HL-60/S4 treated with retinoic acid at 250 ng/mL for 4 days and 3 days (cell line): ENCODE measurements around the gene FOSB.
"Not testable (repeated sequence)": the region's sequence is repeated elsewhere in the genome, so short reads cannot be mapped to it uniquely, and the experiment has no call there.

Experiments used
- in situ Hi-C: fragments of 300-500 bp; cut with MboI; formaldehyde crosslinking; loops from 2 replicates; pipeline ENCODE4 v1.7.0; 2022; ENCODE audit warnings: low sequenced_read_pairs

Gene FOSB

DNA sequence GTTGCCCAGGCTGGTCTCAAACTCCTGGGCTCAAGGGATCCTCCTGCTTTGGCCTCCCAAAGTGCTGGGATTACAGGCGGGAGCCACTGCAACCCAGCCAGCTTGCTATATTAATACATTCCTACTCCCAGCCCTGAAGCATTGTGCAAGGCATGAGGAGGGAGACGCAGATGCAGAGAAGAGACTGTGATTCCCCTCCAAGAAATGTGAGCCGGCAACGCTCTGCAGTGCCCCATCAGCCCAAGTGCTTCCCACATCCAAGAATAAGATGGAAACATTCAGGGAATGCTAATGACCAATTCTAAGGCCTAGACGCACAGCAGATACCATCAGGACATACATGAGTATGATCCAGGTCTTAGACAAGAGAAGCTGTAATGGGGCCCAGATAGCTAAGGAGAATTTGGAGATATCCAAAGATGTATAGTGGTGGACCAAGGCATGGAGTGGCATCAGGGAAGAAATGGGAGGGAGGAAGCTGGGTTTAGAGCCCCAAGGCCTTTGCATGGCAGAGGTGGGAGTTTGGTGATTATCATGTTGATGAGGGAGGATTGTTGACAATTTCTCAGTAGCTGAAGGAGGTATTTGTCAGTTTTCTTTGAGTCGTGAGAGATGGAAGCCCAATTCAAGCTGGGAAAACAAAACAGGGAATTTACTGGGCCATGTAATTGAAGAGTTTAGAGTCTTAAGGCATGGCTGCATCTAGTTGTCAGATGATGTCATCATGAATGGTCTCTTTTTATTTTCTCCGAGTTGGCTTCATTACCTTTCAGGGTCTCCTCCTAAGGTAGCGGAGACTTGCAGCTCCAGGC, 33.3 kb downstream of the FOSB start:
- in situ Hi-C loops = no loop called here

DNA sequence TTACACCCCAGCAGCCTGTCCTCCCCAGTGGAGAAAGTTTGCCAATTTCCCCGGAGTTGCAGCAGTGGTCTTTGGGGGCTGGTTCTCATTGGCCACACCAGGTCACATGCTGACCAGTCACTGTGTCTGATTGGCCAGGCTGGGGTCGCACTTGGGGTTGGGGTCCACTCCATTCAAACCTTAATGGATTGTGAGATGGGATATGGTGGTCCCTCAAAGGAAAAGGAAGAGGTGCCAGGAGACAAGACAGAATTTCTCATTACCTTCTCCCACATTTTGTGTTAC, 33.9 kb downstream of the FOSB start:
- in situ Hi-C loops = no loop called here

DNA sequence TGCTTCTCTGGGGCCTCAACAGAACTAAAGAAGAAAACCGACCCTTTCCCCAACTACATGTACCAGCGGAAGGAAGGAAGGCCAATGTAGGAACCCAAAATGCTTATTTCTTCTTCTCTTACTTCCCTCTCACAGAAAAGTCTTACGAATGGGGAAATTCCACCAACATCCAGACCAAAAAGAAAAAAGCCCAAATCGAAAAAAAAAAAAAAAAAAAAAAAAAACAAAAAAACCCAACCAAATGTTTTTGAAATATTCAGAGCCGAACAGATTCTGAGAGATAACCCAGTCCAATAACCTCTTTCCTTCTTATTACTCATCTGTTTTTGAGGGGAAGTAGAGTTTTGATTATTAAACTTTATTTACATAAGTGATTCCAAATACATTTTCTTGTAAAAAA, 34.3 kb downstream of the FOSB start:
- in situ Hi-C loops = no loop called here

DNA sequence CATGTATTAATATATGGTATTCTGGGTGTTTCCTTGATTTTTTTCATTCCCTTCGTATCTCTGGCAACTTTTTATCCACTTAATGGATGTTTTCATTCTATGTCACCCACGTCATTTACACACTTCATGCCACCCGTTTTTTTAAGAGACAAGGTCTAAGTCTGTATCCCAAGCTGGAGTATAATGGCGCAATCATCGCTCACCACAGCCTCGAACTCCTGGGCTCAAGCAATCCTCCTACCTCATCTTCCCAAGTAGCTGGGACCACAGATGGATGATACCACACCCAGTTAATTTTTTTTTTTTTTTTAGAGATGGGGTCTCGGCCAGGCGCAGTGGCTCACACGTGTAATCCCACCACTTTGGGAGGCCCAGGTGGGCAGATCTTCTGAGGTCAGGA, 36.1 kb downstream of the FOSB start:
- in situ Hi-C loops = no loop called here

DNA sequence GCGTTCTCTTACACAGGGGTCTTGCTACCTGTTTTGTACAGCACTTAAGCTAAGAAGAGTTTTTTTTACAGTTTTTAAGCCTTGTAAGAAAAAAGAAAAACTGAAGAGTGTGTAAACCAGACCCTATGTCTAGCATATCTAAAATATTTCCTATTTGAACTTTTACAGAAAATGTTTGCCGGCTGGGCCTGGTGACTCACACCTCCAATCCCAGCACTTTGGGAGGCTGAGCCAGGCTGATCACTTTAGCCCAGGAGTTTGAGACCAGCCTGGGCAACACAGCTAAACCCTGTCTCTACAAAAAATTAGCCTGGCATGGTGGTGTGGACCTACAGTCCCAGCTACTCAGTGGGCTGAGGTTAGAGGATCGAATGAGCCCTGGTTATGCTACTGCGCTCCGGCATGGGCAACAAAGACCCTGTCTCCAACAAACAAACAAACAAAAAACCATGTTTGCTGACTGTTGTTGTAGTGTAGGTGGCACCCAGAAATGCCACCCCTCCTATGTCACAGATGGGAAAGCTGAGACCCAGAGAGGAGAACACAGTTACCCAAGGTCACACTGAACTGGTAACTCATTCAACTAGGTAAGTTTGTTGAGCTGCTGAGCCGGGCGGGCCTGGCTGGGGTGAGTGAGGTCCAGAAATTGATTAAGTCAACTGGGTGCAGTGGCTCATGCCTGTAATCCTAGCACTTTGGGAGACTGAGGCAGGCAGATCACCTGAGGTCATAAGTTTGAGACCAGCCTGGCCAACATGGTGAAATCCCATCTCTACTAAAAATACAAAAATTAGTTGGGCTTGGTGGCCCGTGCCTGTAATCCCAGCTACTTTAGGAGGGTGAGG, 37.6 kb downstream of the FOSB start:
- in situ Hi-C loops = no loop called here

DNA sequence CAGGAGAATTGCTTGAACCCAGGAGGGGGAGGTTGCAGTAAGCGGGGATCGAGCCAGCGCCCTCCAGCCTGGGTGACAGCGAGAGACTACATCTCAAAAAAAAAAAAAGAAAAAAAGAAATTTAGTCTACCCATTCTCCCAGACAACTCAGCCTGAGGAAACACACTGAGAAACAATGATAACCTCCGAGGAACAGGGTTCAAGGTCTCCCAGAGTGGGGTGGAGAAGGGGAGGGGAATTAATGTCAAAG, 38.1 kb downstream of the FOSB start:
- in situ Hi-C loops = no loop called here

DNA sequence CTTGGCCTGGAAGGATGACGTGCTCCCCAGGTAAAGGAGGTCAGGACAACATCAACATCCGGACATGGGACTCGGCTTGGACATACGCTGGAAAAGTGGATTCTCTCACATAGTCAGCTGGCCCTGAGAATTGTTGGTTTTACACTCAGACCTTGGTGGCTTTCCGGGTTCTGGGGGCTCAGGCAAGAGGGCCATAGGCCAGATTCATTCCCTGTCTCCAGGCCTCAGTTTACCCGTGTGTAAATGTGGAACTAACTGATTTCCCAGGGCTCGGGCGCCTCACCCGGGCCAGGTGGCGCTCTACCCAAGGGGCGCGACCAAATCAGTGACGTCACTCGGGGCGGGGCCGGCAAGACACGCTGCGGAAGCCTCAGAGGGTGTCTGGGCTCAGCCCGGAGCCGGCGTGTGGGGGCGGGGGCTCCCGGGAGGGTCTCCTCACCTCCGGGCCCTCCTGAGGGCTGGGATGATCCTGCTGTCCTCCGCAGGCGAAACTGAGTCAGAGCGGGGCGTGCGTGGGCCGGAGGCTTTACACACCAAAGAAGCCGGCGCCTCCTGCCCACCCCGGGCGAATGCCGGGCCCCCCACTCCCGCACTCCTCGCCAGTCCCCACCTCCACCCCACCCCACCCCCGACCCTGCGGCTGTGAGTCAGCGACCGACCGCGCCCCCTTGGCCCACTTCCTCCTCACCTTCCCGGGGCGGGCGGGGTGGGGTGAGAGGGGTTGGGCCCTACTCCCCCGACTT, 38.6 kb downstream of the FOSB start:
- in situ Hi-C loops = no loop called here

DNA sequence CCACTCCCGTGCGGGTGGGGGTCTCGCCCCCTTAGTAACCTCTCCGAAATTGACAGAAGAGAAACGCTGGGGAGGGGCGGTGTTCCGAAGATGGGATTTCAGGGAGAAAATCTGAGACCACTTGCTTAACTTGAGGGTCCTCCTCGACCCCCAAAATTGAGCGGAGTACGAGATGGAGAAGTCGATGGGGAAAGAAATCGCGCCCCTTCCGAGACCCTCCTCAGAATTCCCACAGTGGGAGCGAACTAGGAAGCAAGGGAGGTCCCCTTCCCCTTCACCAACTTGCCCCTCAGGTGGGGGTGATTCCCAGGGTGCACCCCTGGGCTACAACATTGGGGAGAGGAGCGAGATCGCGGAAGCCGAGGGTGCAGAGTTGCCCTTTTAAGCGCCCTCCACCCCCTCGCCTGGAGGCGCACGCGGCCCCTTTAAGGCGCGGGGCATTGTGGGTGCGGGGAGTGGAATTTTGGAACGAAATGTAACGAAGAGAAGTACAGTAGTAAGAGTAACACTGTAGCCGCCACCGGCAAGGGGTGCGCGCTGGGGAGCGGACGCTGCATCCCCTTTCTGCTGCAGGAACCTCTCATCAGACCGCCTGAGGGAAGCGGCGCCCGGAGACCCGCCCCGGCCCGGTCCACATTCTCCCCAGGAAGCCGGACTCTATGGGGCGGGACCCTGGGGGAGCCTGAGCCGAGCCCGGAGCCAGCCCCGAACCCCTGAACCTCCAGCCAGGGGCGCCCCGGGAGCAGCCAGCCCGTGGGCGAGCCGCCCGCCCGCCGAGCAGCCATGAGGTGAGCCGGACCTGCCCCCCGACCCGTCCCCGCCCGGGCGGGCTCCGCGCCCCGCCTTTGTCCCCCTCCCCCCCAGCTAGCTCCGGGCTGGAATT, 39.4 kb downstream of the FOSB start, which contains the start of gene VASP:
VASP (plus strand) TSS at position 491 of the 883 bp plus-strand sequence; CDS start at position 784, 293 bp downstream.
- in situ Hi-C loops = no loop called here

DNA sequence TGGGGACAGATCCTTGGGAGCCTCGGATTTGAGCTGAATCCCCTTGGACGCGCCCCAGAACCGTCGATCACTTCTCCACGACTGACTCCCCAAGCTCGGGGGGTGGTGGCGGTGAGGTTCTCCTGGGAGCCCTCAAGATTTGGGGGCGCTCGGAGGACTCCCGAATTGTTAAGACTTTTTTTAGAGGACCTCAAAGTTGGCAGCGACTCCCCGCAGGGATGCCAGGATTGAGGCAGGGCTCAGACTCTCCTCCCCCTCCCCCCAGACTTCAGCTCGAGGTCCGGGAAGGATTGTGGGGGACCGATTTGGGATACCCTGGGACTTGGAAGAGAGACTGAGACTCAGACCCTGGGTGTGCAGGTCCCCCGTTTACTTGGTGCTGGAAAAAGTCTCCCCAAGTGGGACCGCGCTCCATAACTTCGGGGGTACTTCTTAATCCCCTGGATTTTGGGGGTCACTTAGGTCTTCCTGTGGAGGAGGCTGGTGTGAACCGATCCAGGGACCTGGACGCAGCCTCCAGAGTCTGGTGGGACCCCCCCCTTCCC, 40.1 kb downstream of the FOSB start:
- in situ Hi-C loops = no loop called here

DNA sequence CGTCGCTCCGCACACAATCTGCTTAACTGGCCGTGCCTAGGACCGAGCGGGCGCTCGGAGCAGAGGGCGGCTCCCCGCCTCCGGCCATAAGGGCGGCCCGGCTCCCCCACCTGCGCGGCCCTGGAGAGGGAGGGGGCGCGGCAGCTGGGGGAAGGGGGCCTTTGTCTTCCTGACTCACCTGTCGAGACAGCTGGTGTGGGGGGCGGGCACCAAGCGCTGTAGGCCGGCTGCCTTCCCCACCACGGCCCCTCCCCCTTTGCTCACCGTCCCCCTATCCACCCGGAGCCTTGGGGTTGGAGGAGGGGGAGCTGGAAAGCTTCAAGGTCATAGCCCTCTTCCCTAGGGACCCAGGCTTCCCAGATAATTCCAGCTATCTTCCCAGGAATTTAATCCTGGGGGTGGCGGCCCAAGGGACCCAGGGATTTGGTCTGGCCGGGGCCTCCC, 40.6 kb downstream of the FOSB start:
- in situ Hi-C loops = no loop called here

DNA sequence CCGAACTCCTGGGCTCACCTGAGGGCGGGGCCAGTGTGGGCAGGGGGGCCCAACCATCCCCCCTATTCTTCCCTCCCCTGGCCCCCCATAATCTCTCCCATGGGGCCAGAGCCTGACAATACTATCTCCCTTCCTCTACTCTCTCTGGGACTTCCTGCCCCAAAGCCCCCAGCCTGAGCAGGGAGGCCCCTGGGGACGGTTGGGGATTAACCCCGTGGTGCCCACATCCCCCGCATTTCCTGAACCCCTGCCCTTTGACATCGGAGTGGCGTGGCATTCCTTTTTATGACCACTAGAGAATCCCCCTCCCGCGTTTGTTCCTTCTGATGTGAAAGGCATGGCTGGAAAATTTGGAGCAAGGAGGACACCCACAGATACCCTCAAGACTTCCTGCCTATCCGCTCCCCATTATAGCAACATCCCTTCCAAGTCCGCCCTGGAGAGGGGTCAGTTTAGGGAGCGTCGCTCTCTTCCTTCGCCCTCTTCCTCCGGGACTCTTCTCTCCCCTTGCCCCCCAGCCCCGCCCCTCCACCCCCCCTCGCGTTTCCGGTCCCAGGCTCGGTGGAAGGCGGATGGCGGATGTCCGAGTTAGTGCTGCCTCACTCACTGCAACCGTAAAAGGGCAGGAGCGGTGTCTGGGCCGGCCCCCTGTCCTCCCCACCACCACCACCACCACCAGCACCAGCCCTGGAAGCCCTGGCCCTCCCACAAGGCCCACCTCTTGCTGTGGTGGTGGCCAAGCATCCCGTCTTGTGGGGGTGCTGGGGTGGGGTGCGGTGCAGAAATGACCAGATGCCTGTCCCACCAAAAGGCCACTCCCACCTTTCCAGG, 41.3 kb downstream of the FOSB start:
- in situ Hi-C loops = no loop called here

DNA sequence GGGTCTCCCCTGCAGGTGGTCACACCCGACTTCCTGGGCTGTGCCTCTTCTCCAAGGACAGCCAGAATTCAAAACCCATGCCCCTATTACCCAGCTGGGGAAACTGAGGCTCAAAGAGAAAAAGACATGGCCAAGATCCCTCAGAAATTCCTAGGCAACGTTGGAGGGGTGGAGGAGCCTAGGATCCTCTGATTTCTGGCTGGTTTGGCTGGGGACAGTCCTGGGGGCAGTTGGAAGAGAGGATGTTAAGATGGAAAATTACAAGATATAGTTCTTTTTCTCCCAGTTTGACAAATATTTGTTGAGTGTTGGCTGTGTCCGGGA, 41.9 kb downstream of the FOSB start:
- in situ Hi-C loops = no loop called here

DNA sequence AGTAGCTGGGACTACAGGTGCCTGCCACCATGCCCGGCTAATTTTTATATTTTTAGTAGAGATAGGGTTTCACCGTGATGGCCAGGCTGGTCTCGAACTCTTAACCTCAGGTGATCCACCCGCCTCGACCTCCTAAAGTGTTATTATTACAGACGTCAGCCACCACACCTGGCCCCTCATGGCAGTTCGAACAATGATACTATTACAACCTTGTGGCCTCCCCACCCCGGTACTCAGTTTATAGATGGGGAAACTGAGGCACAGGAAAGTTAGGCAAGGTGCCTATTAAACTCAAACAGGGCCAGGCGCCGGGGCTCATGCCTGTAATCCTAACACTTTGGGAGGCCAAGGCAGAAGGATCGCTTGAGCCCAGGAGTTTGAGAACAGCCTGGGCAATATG, 42.6 kb downstream of the FOSB start:
- in situ Hi-C loops = not testable (repeated sequence)

DNA sequence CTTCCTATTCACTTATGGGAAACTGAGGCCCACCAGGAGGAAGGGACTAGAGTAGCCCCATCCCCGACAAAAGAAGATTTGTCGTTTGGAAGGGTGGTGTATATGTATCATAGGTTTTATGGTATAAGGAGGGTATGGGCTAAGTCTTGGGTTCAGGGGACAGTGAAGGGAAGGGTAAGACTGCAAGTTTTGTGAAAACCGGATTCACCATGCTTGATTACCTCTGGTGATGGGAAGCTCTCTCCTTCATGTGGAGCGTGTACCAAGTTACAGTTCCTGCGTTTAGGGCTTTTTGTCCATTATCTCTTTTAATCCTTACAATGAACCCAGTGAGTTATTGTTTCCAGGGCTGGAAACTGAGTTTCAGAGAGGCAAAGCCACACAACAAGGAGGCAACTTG, 43.3 kb downstream of the FOSB start:
- in situ Hi-C loops = no loop called here

DNA sequence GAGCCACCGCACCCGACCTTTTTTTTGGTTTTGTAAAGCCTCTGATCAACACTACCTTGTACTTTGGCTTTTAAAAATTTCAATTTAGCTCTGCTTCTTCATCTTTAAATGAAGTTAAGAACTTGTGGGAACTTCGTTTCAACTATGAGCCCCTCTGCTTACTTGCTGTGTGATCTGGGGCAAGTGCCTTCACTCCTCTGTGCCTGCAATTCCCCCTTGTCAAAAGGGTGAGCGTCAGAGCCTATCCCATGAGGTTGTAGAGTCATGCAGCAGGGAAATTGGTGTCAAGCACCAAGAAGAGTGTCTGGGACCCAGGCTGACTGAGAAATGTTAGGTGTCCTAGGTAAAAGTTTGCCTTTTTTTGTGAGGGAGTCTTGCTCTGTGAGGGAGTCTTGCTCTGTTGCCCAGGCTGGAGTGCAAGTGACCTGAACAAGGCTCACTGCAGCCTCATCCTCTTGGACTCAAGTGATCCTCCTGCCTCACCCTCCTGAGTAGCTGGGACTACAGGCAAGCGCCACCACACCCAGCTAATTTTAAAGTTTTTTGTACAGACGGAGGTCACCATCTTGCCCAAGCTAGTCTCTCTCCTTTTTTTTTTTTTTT, 45.2 kb downstream of the FOSB start:
- in situ Hi-C loops = no loop called here

DNA sequence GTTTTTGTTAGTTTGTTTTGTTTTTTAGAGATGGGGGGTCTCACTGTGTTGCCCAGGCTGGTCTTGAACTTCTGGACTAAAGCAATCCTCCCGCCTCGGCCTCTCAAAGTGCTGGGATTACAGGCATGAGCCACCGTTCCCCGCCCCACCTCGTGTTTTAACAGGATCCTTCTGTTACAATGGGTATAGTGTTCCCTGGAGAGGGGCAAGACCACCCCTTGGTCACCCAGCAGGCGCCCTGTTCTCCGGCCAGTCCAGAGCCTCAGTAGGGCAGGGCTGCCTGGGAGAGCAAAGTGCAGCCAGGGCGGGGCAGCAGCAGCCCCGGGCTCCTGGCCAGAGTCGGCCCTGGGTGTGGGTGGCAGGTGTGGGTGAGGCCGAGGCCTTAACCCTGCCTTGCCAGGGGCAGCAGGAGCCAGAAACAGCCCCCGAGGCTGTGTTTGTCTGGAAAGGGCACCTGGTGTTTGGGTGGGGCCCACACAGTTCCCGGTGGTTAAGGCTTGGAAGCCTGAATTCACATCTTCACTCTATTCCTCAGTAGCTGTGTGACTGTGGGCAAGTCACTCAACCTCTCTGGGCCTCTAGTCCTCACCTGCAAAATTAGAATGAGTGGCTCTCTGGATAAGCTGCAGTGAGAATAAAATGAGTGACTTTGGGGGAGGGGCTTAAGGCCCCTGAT, 46.7 kb downstream of the FOSB start:
- in situ Hi-C loops = no loop called here

DNA sequence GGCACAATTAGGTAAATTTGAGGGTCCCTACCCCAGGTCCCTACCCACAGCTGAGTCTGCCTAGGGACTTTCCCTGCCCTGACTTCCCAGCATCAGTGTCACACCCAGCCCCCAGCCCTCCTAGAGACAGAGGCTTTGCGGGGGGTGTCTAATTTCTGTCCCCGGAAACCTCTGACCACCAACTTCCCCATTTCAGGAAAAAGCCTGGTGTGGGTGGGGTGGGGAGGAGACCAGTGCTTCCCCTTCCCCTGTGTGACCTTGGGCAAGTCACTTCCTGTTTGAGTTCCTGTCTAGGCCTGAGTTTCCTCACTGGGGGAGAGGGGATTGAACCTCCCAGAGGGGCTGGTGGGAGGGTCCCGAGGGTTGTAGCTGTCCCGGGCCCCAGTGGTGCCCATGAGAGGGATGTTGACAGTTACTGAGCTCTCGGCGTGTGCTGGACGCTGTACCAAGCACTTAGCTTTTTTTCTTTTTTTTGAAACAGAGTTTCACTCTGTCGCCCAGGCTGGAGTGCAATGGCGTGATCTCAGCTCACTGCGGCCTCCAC, 47.4 kb downstream of the FOSB start:
- in situ Hi-C loops = no loop called here

DNA sequence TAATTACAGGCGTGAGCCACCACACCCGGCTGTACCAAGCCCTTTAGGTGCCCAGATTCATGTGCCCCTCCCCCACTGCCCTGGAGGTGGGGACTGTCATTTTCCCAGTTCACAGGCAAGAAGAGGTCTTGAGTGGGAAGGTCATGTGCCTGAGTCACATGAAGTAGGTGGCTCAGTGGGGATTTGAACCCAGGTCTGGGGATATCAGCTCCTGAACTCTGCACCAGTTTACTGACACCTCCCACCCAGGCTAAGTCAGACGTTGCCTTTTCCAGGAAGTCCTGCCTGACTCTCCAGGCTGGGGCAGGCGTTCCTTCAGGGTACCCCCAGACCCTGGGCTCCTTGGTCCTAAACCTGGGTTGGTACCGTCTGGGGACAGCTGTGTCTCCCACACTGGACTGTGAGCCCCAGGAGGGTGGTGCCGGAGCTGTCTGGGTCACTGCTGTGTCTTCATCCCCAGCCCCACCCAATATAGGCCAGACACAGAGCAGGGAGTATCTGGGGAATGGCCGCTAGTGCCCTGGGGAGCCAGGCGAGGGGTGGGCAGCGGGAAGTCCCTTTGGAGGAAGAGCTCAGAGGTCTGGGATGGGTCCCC, 48.1 kb downstream of the FOSB start:
- in situ Hi-C loops = no loop called here
